ENCODE measurements around the gene IL18RAP. TPM values are rescaled to one million over a fixed set of nuclear protein-coding genes. Genes with fewer than 3 reads are reported as not detected.

The IL18RAP gene
- total and polyA plus RNA-seq, 2 donors (not counting 1 experiment from before 2014, with no cell fraction given) = 0.22 to 1.4 TPM

GRCh38 chr2:102396012-102396411 lies 26.9 kb upstream of the IL18RAP start:
- Histone ChIP-seq H3K4me3 (ENCODE audit: control extremely low read depth in 1 of 5, extremely low read depth in 1 of 5, insufficient read depth in 1 of 5, low read depth in 2 of 5, low read length in 4 of 5) (no peak overlapping the region), H3K27ac (ENCODE audit: low read length in 2 of 2) (no peak overlapping the region), H3K4me1 (ENCODE audit: control insufficient read depth in 2 of 2, insufficient read depth in 2 of 2, low read length in 2 of 2) (no peaks in the 10 kb centered on the region), H4K20me1 (ENCODE audit: control insufficient read depth, insufficient read depth, low read length, poor library complexity, severe bottlenecking) (no peaks in the 10 kb centered on the region), H3K27me3 (replicated peaks in 1 of 4; ENCODE audit: control extremely low read depth in 1 of 4, control insufficient read depth in 3 of 4, insufficient read depth in 4 of 4, low read length in 3 of 4) (no peaks in the 10 kb centered on the region), H3K9ac (ENCODE audit: low read length) (no peak overlapping the region), H3K4me2 (replicated peaks; ENCODE audit: low read depth, low read length, poor library complexity, severe bottlenecking) (no peak overlapping the region), H3K36me3 (replicated peaks in 1 of 2; ENCODE audit: control extremely low read depth in 1 of 2, control insufficient read depth in 1 of 2, extremely low read depth in 1 of 2, insufficient read depth in 2 of 2, low read length in 1 of 2) (no peaks in the 10 kb centered on the region), H3K79me2 (ENCODE audit: control insufficient read depth, insufficient read depth, low read length) (no peaks in the 10 kb centered on the region), H3K9me3 (ENCODE audit: control extremely low read depth in 1 of 3, control insufficient read depth in 2 of 3, insufficient read depth in 1 of 3, low read length in 2 of 3) (no peaks in the 10 kb centered on the region), H2AFZ (ENCODE audit: insufficient read depth, low read depth, low read length, poor library complexity, severe bottlenecking) (no peak overlapping the region)
- intact Hi-C loops (cut with micrococcal nuclease) = no loop called here
- POLR2A ChIA-PET = interaction anchor here (0.6 kb wide), 1 partner anchor 560 kb away, joined by 4 read pairs; no protein-coding TSS in a partner anchor
- no peaks in the 10 kb centered on the region for H3K4me1 Mint-ChIP-seq
- no peaks in the 10 kb centered on the region for H3K9me3 Mint-ChIP-seq (ENCODE audit: insufficient read depth)
- CTCF ChIA-PET = no interaction called here
- WGBS (ENCODE audit: insufficient coverage) = no CpG with 5 or more reads among the region's 2 CpGs
- TF ChIP-seq CTCF (IDR thresholded peaks at IDR 0.05) (no peak), EZH2 (IDR thresholded peaks at IDR 0.05; ENCODE audit: borderline replicate concordance, insufficient read depth, low read depth, low read length, poor library complexity, severe bottlenecking) (no peak)
- no peaks in the 10 kb centered on the region for H3K27me3 Mint-ChIP-seq
- H3K4me3 Mint-ChIP-seq = no peak overlapping the region
- H3K27ac Mint-ChIP-seq = no peak overlapping the region
- ATAC-seq (ENCODE audit: low read depth) (no peak), DNase-seq (no peak)

GRCh38 chr2:102397209-102397608 lies 25.8 kb upstream of the IL18RAP start:
- Mint-ChIP-seq H3K9me3 (ENCODE audit: insufficient read depth) (no peaks in the 10 kb centered on the region), H3K27me3 (no peaks in the 10 kb centered on the region), H3K27ac (no peak overlapping the region), H3K4me1 (no peaks in the 10 kb centered on the region), H3K4me3 (no peak overlapping the region)
- Histone ChIP-seq H3K9ac (ENCODE audit: low read length) (no peak overlapping the region), H3K4me1 (ENCODE audit: control insufficient read depth in 2 of 2, insufficient read depth in 2 of 2, low read length in 2 of 2) (no peaks in the 10 kb centered on the region), H3K4me3 (ENCODE audit: control extremely low read depth in 1 of 5, extremely low read depth in 1 of 5, insufficient read depth in 1 of 5, low read depth in 2 of 5, low read length in 4 of 5) (no peak overlapping the region), H3K9me3 (ENCODE audit: control extremely low read depth in 1 of 3, control insufficient read depth in 2 of 3, insufficient read depth in 1 of 3, low read length in 2 of 3) (no peaks in the 10 kb centered on the region), H3K79me2 (ENCODE audit: control insufficient read depth, insufficient read depth, low read length) (no peaks in the 10 kb centered on the region), H3K36me3 (replicated peaks in 1 of 2; ENCODE audit: control extremely low read depth in 1 of 2, control insufficient read depth in 1 of 2, extremely low read depth in 1 of 2, insufficient read depth in 2 of 2, low read length in 1 of 2) (no peaks in the 10 kb centered on the region), H4K20me1 (ENCODE audit: control insufficient read depth, insufficient read depth, low read length, poor library complexity, severe bottlenecking) (no peaks in the 10 kb centered on the region), H3K27me3 (replicated peaks in 1 of 4; ENCODE audit: control extremely low read depth in 1 of 4, control insufficient read depth in 3 of 4, insufficient read depth in 4 of 4, low read length in 3 of 4) (no peaks in the 10 kb centered on the region), H3K4me2 (replicated peaks; ENCODE audit: low read depth, low read length, poor library complexity, severe bottlenecking) (no peak overlapping the region), H2AFZ (ENCODE audit: insufficient read depth, low read depth, low read length, poor library complexity, severe bottlenecking) (no peak overlapping the region), H3K27ac (ENCODE audit: low read length in 2 of 2) (no peak overlapping the region)
- ChIA-PET CTCF (no interaction called here), POLR2A (no interaction called here)
- intact Hi-C loops (cut with micrococcal nuclease) = no loop called here
- no peak for ATAC-seq (ENCODE audit: low read depth)
- TF ChIP-seq CTCF (IDR thresholded peaks at IDR 0.05) (no peak), EZH2 (IDR thresholded peaks at IDR 0.05; ENCODE audit: borderline replicate concordance, insufficient read depth, low read depth, low read length, poor library complexity, severe bottlenecking) (no peak)
- 87% methylated on average over 2 of the region's 6 CpGs for WGBS (ENCODE audit: insufficient coverage)
- DNase-seq = no peak

Measured in B cell (primary cell).